A673 (cell line): Measurements from ENCODE around the gene ZEB1.

Experiments used
- EZH2 ChIP-seq: fragments of 200-600 bp; sonication (generic); IDR thresholded peaks from 2 replicates; pipeline ENCODE4 v1.6.1; 2017; ENCODE audit warnings: borderline replicate concordance, low read depth, mild to moderate bottlenecking, mixed read lengths, antibody characterized with exemption, low read length; ENCODE audit not compliant: poor library complexity, severe bottlenecking
- TF ChIP-seq, protein P1 (sequence below): fragments of 300-800, 200-600 bp; sonication (generic); conservative IDR thresholded peaks from 2 replicates; pipeline ENCODE4 v1.5.1; 2017; ENCODE audit warnings: low read depth, mild to moderate bottlenecking, antibody characterized with exemption, low read length, moderate library complexity, mixed read lengths

DNA sequence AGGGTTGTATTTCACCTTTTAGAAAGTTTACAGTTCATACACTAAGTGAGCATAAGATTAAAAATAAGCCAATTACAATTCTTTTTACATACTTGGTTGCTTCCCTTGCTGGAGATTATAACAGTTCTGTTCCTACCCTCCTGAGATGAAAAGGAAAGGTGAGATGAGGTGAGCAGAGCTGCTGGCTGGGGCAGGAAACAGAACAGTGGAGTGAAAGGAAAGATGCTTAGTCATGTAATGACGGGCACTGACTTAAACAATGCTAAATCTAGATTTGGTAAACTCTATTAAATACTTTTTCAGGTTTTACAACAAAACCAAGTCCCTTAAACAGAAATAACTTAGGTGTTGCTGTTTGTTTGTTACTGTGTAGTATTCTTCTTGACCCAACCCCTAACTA lies 19.9 kb upstream of the ZEB1 start:
- TF ChIP-seq, protein P1, sequence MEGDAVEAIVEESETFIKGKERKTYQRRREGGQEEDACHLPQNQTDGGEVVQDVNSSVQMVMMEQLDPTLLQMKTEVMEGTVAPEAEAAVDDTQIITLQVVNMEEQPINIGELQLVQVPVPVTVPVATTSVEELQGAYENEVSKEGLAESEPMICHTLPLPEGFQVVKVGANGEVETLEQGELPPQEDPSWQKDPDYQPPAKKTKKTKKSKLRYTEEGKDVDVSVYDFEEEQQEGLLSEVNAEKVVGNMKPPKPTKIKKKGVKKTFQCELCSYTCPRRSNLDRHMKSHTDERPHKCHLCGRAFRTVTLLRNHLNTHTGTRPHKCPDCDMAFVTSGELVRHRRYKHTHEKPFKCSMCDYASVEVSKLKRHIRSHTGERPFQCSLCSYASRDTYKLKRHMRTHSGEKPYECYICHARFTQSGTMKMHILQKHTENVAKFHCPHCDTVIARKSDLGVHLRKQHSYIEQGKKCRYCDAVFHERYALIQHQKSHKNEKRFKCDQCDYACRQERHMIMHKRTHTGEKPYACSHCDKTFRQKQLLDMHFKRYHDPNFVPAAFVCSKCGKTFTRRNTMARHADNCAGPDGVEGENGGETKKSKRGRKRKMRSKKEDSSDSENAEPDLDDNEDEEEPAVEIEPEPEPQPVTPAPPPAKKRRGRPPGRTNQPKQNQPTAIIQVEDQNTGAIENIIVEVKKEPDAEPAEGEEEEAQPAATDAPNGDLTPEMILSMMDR, result no peak
- TF ChIP-seq EZH2, result no peak
